Measurements from ENCODE around the gene MPL.

Gene MPL

DNA sequence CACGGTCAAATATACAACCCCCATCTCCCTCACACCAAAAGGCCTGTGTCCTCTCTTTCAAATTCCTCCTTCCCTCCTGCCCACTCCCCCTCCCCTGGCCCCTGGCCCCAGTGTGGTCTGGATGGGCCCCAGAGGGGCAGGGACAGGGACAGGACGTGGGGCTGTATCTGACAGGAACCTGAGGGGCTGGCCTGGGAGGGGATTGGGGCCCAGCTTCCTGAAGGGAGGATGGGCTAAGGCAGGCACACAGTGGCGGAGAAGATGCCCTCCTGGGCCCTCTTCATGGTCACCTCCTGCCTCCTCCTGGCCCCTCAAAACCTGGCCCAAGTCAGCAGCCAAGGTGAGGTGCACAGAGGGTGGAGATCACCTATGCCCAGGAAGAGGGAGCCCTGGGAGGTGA, at the start of gene MPL:
Gene MPL (plus strand): TSS at position 231 of the 400 bp plus-strand sequence. CDS start 31 bp downstream, at position 262.
- TF ChIP-seq, protein P1, sequence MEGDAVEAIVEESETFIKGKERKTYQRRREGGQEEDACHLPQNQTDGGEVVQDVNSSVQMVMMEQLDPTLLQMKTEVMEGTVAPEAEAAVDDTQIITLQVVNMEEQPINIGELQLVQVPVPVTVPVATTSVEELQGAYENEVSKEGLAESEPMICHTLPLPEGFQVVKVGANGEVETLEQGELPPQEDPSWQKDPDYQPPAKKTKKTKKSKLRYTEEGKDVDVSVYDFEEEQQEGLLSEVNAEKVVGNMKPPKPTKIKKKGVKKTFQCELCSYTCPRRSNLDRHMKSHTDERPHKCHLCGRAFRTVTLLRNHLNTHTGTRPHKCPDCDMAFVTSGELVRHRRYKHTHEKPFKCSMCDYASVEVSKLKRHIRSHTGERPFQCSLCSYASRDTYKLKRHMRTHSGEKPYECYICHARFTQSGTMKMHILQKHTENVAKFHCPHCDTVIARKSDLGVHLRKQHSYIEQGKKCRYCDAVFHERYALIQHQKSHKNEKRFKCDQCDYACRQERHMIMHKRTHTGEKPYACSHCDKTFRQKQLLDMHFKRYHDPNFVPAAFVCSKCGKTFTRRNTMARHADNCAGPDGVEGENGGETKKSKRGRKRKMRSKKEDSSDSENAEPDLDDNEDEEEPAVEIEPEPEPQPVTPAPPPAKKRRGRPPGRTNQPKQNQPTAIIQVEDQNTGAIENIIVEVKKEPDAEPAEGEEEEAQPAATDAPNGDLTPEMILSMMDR (IDR thresholded peaks at IDR 0.05; ENCODE audit: borderline replicate concordance, control extremely low read depth, extremely low read depth, insufficient read depth, missing control alignments) = no peak

DNA sequence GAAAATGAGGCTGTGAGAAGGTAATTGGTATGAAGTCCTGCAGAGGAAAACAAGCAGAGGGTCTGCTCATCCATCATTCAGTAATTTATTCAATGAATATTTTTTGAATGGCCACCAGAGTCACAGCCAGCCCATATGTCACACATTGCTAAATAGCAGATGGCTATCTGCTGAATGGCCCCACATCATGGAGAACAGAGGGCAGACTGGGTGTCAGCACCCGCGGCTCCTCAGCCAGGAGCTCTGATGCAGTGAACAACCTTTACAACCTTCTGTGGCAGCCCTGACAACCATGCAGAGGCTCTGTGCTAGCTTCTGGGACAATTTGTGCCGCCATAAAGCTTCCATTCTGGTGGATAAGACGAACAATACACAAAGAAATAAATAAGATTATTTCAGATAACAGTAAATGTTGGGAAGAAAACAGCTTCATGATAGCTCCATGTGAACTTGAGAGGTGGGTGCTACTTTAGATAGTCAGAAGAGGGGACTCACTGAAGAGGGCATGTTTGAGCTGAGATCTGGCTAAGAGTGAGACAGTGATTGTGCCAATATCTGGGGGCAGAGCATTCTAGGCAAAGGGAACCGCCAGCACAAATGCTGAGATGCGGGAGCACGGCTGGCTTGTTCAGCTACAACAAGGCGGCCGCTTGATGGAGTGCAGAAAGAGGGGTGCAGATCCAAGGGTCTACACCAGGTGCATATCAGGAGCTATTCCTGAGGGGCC, 49.4 kb upstream of the MPL start:
- TF ChIP-seq, protein P1 (IDR thresholded peaks at IDR 0.05; ENCODE audit: borderline replicate concordance, control extremely low read depth, extremely low read depth, insufficient read depth, missing control alignments) = no peak
- in situ Hi-C loops (cut with MboI; ENCODE audit: low sequenced_read_pairs, unreplicated experiment) = no loop called here
- DNase-seq (ENCODE audit: low spot score) = no peak

More for the DNA sequence above, at the start of gene MPL:
- in situ Hi-C loops (cut with MboI; ENCODE audit: low sequenced_read_pairs, unreplicated experiment) = no loop called here
- no peak for DNase-seq (ENCODE audit: low spot score)

GRCh38 chr1:43288785-43289706, 48.6 kb upstream of the MPL start:
- in situ Hi-C loops (cut with MboI; ENCODE audit: low sequenced_read_pairs, unreplicated experiment) = no loop called here
- no peak for DNase-seq (ENCODE audit: low spot score)
- TF ChIP-seq, protein P1 (IDR thresholded peaks at IDR 0.05; ENCODE audit: borderline replicate concordance, control extremely low read depth, extremely low read depth, insufficient read depth, missing control alignments) = no peak

- DNase-seq (ENCODE audit: low spot score) = no peak
- TF ChIP-seq, protein P1 (IDR thresholded peaks at IDR 0.05; ENCODE audit: borderline replicate concordance, control extremely low read depth, extremely low read depth, insufficient read depth, missing control alignments) = no peak
- in situ Hi-C loops (cut with MboI; ENCODE audit: low sequenced_read_pairs, unreplicated experiment) = no loop called here
Observed at GRCh38 chr1:43292216-43292615, 45.4 kb upstream of the MPL start.

DNA sequence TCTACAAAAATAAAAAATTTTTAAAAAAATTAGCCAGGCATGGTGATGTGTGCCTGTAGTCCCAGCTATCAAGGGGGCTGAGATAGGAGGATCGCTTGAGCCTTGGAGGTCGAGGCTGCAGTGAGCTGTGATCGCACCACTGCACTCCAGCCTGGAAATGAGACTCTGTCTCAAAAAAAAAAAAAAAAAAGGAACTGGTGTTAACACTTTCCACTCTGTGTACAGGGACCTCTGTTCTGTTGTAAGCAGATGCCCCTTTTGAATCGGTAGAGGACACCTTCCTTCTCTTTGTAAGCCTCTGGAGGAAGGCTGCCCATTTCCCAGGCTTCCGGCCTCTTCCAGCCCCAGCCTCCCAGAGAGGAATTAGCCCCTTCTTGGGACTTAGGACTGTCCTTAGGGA, 44.9 kb upstream of the MPL start:
- in situ Hi-C loops (cut with MboI; ENCODE audit: low sequenced_read_pairs, unreplicated experiment) = no loop called here
- TF ChIP-seq, protein P1 (IDR thresholded peaks at IDR 0.05; ENCODE audit: borderline replicate concordance, control extremely low read depth, extremely low read depth, insufficient read depth, missing control alignments) = no peak
- DNase-seq (ENCODE audit: low spot score) = no peak

- TF ChIP-seq, protein P1 (IDR thresholded peaks at IDR 0.05; ENCODE audit: borderline replicate concordance, control extremely low read depth, extremely low read depth, insufficient read depth, missing control alignments) = no peak
- DNase-seq (ENCODE audit: low spot score) = no peak
Observed at GRCh38 chr1:43293176-43293575, 44.4 kb upstream of the MPL start.

More at GRCh38 chr1:43293176-43293575, 44.4 kb upstream of the MPL start:
- in situ Hi-C loops (cut with MboI; ENCODE audit: low sequenced_read_pairs, unreplicated experiment) = no loop called here
